H9 (cell line): ENCODE results near the gene SEMA3C. TPM values are rescaled to one million over a fixed set of nuclear protein-coding genes. Genes with fewer than 3 reads are reported as not detected.

Experiments used
- DNase-seq: peaks from one replicate; pipeline ENCODE4 v3.0.0-alpha.2; 2017
- H2AFZ ChIP-seq: one replicate; pipeline ENCODE4 v1.6.1; 2013; ENCODE audit warnings: mild to moderate bottlenecking, low read length, control low read depth, moderate library complexity
- H2AK5ac ChIP-seq: 2 replicates; pipeline ENCODE4 v1.6.1; 2013; ENCODE audit warnings: low read length, control low read depth, mixed read lengths; ENCODE audit not compliant: insufficient read length
- H2BK120ac ChIP-seq: one replicate; pipeline ENCODE4 v1.6.1; 2013; ENCODE audit warnings: low read depth, mild to moderate bottlenecking, low read length, control low read depth, inconsistent platforms; ENCODE audit not compliant: poor library complexity, severe bottlenecking
- H2BK12ac ChIP-seq: 2 replicates; pipeline ENCODE4 v1.6.1; 2013; ENCODE audit warnings: low read length, control low read depth, mixed read lengths, low read depth; ENCODE audit not compliant: insufficient read length
- H2BK15ac ChIP-seq: 2 replicates; pipeline ENCODE4 v1.6.1; 2013; ENCODE audit warnings: low read depth, low read length, control low read depth
- H2BK20ac ChIP-seq: one replicate; pipeline ENCODE4 v1.6.1; 2013; ENCODE audit warnings: low read depth, mild to moderate bottlenecking, low read length, control low read depth, inconsistent platforms; ENCODE audit not compliant: poor library complexity, severe bottlenecking
- H2BK5ac ChIP-seq: 2 replicates; pipeline ENCODE4 v1.6.1; 2013; ENCODE audit warnings: low read length, control low read depth, mixed read lengths; ENCODE audit not compliant: insufficient read length
- H3K14ac ChIP-seq: 2 replicates; pipeline ENCODE4 v1.6.1; 2013; ENCODE audit warnings: low read length, control low read depth; ENCODE audit not compliant: insufficient read depth
- H3K18ac ChIP-seq: 2 replicates; pipeline ENCODE4 v1.6.1; 2013; ENCODE audit warnings: low read depth, mild to moderate bottlenecking, mixed read lengths, low read length, control low read depth; ENCODE audit not compliant: insufficient read length
- H3K23ac ChIP-seq: 2 replicates; pipeline ENCODE4 v1.6.1; 2013; ENCODE audit warnings: low read length, control low read depth, mixed read lengths, low read depth; ENCODE audit not compliant: insufficient read length
- H3K23me2 ChIP-seq: 2 replicates; pipeline ENCODE4 v1.6.1; 2013; ENCODE audit warnings: low read depth, mild to moderate bottlenecking, mixed read lengths, low read length, control low read depth; ENCODE audit not compliant: insufficient read length, poor library complexity, severe bottlenecking
- H3K27ac ChIP-seq: 2 replicates; pipeline ENCODE4 v1.5.1; 2013; ENCODE audit warnings: low read length, control low read depth, mixed read lengths, low read depth; ENCODE audit not compliant: insufficient read length
- H3K27me3 ChIP-seq: 2 replicates; pipeline ENCODE4 v1.6.1; 2013; ENCODE audit warnings: low read length, control low read depth, inconsistent platforms; ENCODE audit not compliant: insufficient read depth
- H3K4ac ChIP-seq: 2 replicates; pipeline ENCODE4 v1.6.1; 2013; ENCODE audit warnings: low read depth, mild to moderate bottlenecking, control low read depth, inconsistent platforms, low read length, moderate library complexity
- H3K4me1 ChIP-seq: 2 replicates; pipeline ENCODE4 v1.6.1; 2013; ENCODE audit warnings: low read length, control low read depth, inconsistent platforms; ENCODE audit not compliant: insufficient read depth
- H3K4me2 ChIP-seq: 2 replicates; pipeline ENCODE4 v1.6.1; 2013; ENCODE audit warnings: low read length, control low read depth, mixed read lengths; ENCODE audit not compliant: insufficient read length, insufficient read depth
- H3K56ac ChIP-seq: 2 replicates; pipeline ENCODE4 v1.6.1; 2013; ENCODE audit warnings: low read depth, mild to moderate bottlenecking, mixed read lengths, low read length, control low read depth; ENCODE audit not compliant: insufficient read length
- H3K79me1 ChIP-seq: 2 replicates; pipeline ENCODE4 v1.6.1; 2013; ENCODE audit warnings: low read depth, mild to moderate bottlenecking, moderate library complexity, low read length, control low read depth, inconsistent platforms; ENCODE audit not compliant: insufficient read depth, poor library complexity, severe bottlenecking
- H3K79me2 ChIP-seq: 2 replicates; pipeline ENCODE4 v1.6.1; 2013; ENCODE audit warnings: low read length, control low read depth, inconsistent platforms; ENCODE audit not compliant: insufficient read depth
- H3K9ac ChIP-seq: 2 replicates; pipeline ENCODE4 v1.6.1; 2013; ENCODE audit warnings: low read length, control low read depth, mixed read lengths; ENCODE audit not compliant: insufficient read length; ENCODE audit errors: extremely low read depth
- H3K9me3 ChIP-seq: one replicate; pipeline ENCODE4 v1.6.1; 2013; ENCODE audit warnings: low read depth, low read length, inconsistent platforms; ENCODE audit not compliant: control insufficient read depth
- H3T11ph ChIP-seq: one replicate; pipeline ENCODE4 v1.6.1; 2013; ENCODE audit warnings: mild to moderate bottlenecking, low read length, control low read depth, inconsistent platforms
- H4K20me1 ChIP-seq: one replicate; pipeline ENCODE4 v1.6.1; 2013; ENCODE audit not compliant: control insufficient read depth, insufficient read length, insufficient read depth
- H4K5ac ChIP-seq: 2 replicates; pipeline ENCODE4 v1.6.1; 2013; ENCODE audit warnings: low read depth, mild to moderate bottlenecking, mixed read lengths, low read length, control low read depth; ENCODE audit not compliant: insufficient read length
- H4K8ac ChIP-seq: replicated peaks from 2 replicates; pipeline ENCODE4 v1.6.1; 2013; ENCODE audit warnings: low read length, control low read depth, mixed read lengths, low read depth; ENCODE audit not compliant: insufficient read length
- H4K91ac ChIP-seq: 2 replicates; pipeline ENCODE4 v1.6.1; 2013; ENCODE audit warnings: low read depth, mild to moderate bottlenecking, moderate library complexity, mixed read lengths, low read length, control low read depth; ENCODE audit not compliant: insufficient read length
- H3K27ac Mint-ChIP-seq, 3 experiments: 2 replicates in 2 of 3; 3 replicates in 1 of 3; pipeline ENCODE4 v1.8.0; 2020 to 2021; ENCODE audit warnings: mixed read lengths in 3 of 3, mild to moderate bottlenecking in 1 of 3, moderate library complexity in 1 of 3
- H3K27me3 Mint-ChIP-seq: 2 replicates; pipeline ENCODE4 v1.8.0; 2021; ENCODE audit warnings: low read depth, mild to moderate bottlenecking, moderate library complexity, mixed read lengths
- H3K36me3 Mint-ChIP-seq, 3 experiments: 2 replicates in 2 of 3; 3 replicates in 1 of 3; pipeline ENCODE4 v1.8.0; 2020 to 2021; ENCODE audit warnings: low read depth in 3 of 3, mixed read lengths in 3 of 3; ENCODE audit not compliant: insufficient read depth in 1 of 3
- H3K4me1 Mint-ChIP-seq, 2 experiments: 2 replicates each; pipeline ENCODE4 v1.8.0; 2020; ENCODE audit warnings: mixed read lengths in 2 of 2
- H3K4me3 Mint-ChIP-seq, 2 experiments: 2 replicates in 1 of 2; 3 replicates in 1 of 2; pipeline ENCODE4 v1.8.0; 2020 to 2021; ENCODE audit warnings: mild to moderate bottlenecking in 2 of 2, mixed read lengths in 2 of 2, moderate library complexity in 1 of 2
- H3K9me3 Mint-ChIP-seq, 2 experiments: 2 replicates in 1 of 2; 3 replicates in 1 of 2; pipeline ENCODE4 v1.8.0; 2020; ENCODE audit warnings: mild to moderate bottlenecking in 2 of 2, mixed read lengths in 2 of 2, moderate library complexity in 1 of 2
- CTCF ChIP-seq: fragments of 200-600 bp; sonication (generic); conservative IDR thresholded peaks from 3 replicates; pipeline ENCODE4 v1.8.0; 2021; ENCODE audit warnings: antibody characterized with exemption, mild to moderate bottlenecking
- WGBS: extraction: QIAGEN DNeasy Blood & Tissue Kit; methylation state at CpG from one replicate; pipeline ENCODE4 v1.1.7; 2013; ENCODE audit warnings: missing lambda C conversion rate, low lambda C conversion rate, mixed read lengths; ENCODE audit not compliant: insufficient read length; ENCODE audit errors: extremely low coverage; 5-methylcytosine and 5-hydroxymethylcytosine counted together
- total RNA-seq: library from RNA; stranded (reverse); gene quantifications from 2 replicates; pipeline ENCODE4 v1.2.1, GENCODE V29; 2021

Gene SEMA3C
- total RNA-seq, 1 experiment from 2014 or later = 1.6 TPM

- Mint-ChIP-seq H3K36me3 (no peaks in the 10 kb centered on the region), H3K9me3 (no peaks in the 10 kb centered on the region), H3K27ac (no peak overlapping the region), H3K27me3 (no peaks in the 10 kb centered on the region), H3K4me1 (peaks cover 2 to 12% of the 10 kb centered on the region in 2 experiments), H3K4me3 (no peak overlapping the region)
- Histone ChIP-seq H4K8ac (no peak overlapping the region), H2BK120ac (no peak overlapping the region), H3K23me2 (no peaks in the 10 kb centered on the region), H3K14ac (no peak overlapping the region), H4K5ac (no peak overlapping the region), H3K18ac (no peak overlapping the region), H2BK5ac (no peak overlapping the region), H2BK15ac (no peak overlapping the region), H3K79me1 (no peaks in the 10 kb centered on the region), H3K79me2 (no peaks in the 10 kb centered on the region), H3K4me2 (no peak overlapping the region), H3K23ac (no peak overlapping the region), H2BK20ac (no peak overlapping the region), H3K4ac (no peak overlapping the region), H2AFZ (no peak overlapping the region), H2BK12ac (no peak overlapping the region), H4K20me1 (no peaks in the 10 kb centered on the region), H3K56ac (no peak overlapping the region), H3T11ph (no peak overlapping the region), H3K9ac (no peak overlapping the region), H4K91ac (no peak overlapping the region), H3K27ac (no peak overlapping the region), H2AK5ac (no peak overlapping the region), H3K27me3 (no peaks in the 10 kb centered on the region), H3K4me1 (no peaks in the 10 kb centered on the region), H3K9me3 (no peaks in the 10 kb centered on the region)
- DNase-seq = no peak
- no peak for TF ChIP-seq CTCF
- no CpG with 5 or more reads among the region's 4 CpGs for WGBS
Observed at GRCh38 chr7:80870813-80871212, 48.0 kb downstream of the SEMA3C start.
